ENCODE measurements around the gene NRN1.

Gene NRN1

GRCh38 chr6:5995949-5996713 is 10.6 kb downstream of the NRN1 start:
- TF ChIP-seq CTCF (IDR thresholded peaks at IDR 0.05; ENCODE audit: low read length): no peak
- no peak for TF ChIP-seq EZH2 (IDR thresholded peaks at IDR 0.05; ENCODE audit: borderline replicate concordance, low read length)
- no peak overlapping the region for H3K27ac ChIP-seq (ENCODE audit: low read depth, low read length, poor library complexity, severe bottlenecking)
- H3K4me2 ChIP-seq (ENCODE audit: low read length): peak overlapping the region; percentile 82
- no peaks in the 10 kb centered on the region for H3K27me3 ChIP-seq (ENCODE audit: insufficient read depth, low read length)
- no peaks in the 10 kb centered on the region for H3F3A ChIP-seq (ENCODE audit: insufficient read depth, low read length)
- peak overlapping the region; percentile 64 for H3K4me3 ChIP-seq (ENCODE audit: low read depth, low read length, poor library complexity, severe bottlenecking)
- peak overlapping the region; percentile 85; the same call in 1 of the 2 replicates for H2AFZ ChIP-seq (ENCODE audit: low read length)
- H3K79me2 ChIP-seq (ENCODE audit: insufficient read depth, low read length): no peaks in the 10 kb centered on the region
- no peaks in the 10 kb centered on the region for H3K9me2 ChIP-seq (ENCODE audit: low read depth, low read length)
- H3K36me3 ChIP-seq (ENCODE audit: insufficient read depth, low read length): 0 out of 2 replicates have a peak, but pooled peaks cover 6% of the 10 kb centered on the region
- H4K20me1 ChIP-seq (ENCODE audit: insufficient read depth, low read length): no peaks in the 10 kb centered on the region
- no peaks in the 10 kb centered on the region for H3K9me3 ChIP-seq (ENCODE audit: low read length)
- peak overlapping the region; percentile 77 for H3K9ac ChIP-seq (ENCODE audit: low read length)
- peaks cover 17% of the 10 kb centered on the region for H3K4me1 ChIP-seq (ENCODE audit: insufficient read depth, low read length, severe bottlenecking)

GRCh38 chr6:5995658-5995948 is 11.1 kb downstream of the NRN1 start:
- Histone ChIP-seq H3K27me3 (ENCODE audit: insufficient read depth, low read length) (no peaks in the 10 kb centered on the region), H3K36me3 (ENCODE audit: insufficient read depth, low read length) (0 out of 2 replicates have a peak, but pooled peaks cover 6% of the 10 kb centered on the region), H3K79me2 (ENCODE audit: insufficient read depth, low read length) (no peaks in the 10 kb centered on the region), H4K20me1 (ENCODE audit: insufficient read depth, low read length) (no peaks in the 10 kb centered on the region), H3K27ac (ENCODE audit: low read depth, low read length, poor library complexity, severe bottlenecking) (no peak overlapping the region), H3K4me2 (ENCODE audit: low read length) (no peak overlapping the region), H3K9ac (ENCODE audit: low read length) (no peak overlapping the region), H3K4me1 (ENCODE audit: insufficient read depth, low read length, severe bottlenecking) (peaks cover 17% of the 10 kb centered on the region), H3K4me3 (ENCODE audit: low read depth, low read length, poor library complexity, severe bottlenecking) (no peak overlapping the region), H2AFZ (ENCODE audit: low read length) (no peak overlapping the region), H3F3A (ENCODE audit: insufficient read depth, low read length) (no peaks in the 10 kb centered on the region), H3K9me2 (ENCODE audit: low read depth, low read length) (no peaks in the 10 kb centered on the region), H3K9me3 (ENCODE audit: low read length) (no peaks in the 10 kb centered on the region)
- TF ChIP-seq CTCF (IDR thresholded peaks at IDR 0.05; ENCODE audit: low read length) (no peak), EZH2 (IDR thresholded peaks at IDR 0.05; ENCODE audit: borderline replicate concordance, low read length) (no peak)

GRCh38 chr6:5994999-5995657 is 11.6 kb downstream of the NRN1 start:
- Histone ChIP-seq H3K27me3 (ENCODE audit: insufficient read depth, low read length) (no peaks in the 10 kb centered on the region), H3K36me3 (ENCODE audit: insufficient read depth, low read length) (0 out of 2 replicates have a peak, but pooled peaks cover 6% of the 10 kb centered on the region), H3K4me2 (ENCODE audit: low read length) (no peak overlapping the region), H2AFZ (ENCODE audit: low read length) (no peak overlapping the region), H3K9me2 (ENCODE audit: low read depth, low read length) (no peaks in the 10 kb centered on the region), H3K4me1 (ENCODE audit: insufficient read depth, low read length, severe bottlenecking) (peaks cover 17% of the 10 kb centered on the region), H4K20me1 (ENCODE audit: insufficient read depth, low read length) (no peaks in the 10 kb centered on the region), H3K27ac (ENCODE audit: low read depth, low read length, poor library complexity, severe bottlenecking) (no peak overlapping the region), H3K79me2 (ENCODE audit: insufficient read depth, low read length) (no peaks in the 10 kb centered on the region), H3K9me3 (ENCODE audit: low read length) (no peaks in the 10 kb centered on the region), H3F3A (ENCODE audit: insufficient read depth, low read length) (no peaks in the 10 kb centered on the region), H3K9ac (ENCODE audit: low read length) (no peak overlapping the region), H3K4me3 (ENCODE audit: low read depth, low read length, poor library complexity, severe bottlenecking) (no peak overlapping the region)
- TF ChIP-seq CTCF (IDR thresholded peaks at IDR 0.05; ENCODE audit: low read length): no peak
- no peak for TF ChIP-seq EZH2 (IDR thresholded peaks at IDR 0.05; ENCODE audit: borderline replicate concordance, low read length)
